Lung (tissue), 12 donors: ENCODE data around the gene EGFL6. TPM values are rescaled to one million over a fixed set of nuclear protein-coding genes. Genes with fewer than 3 reads are reported as not detected.

ENCODE experiments used
- ATAC-seq: fragments of 200-7000 bp; cut with Tn5 transposase; one replicate; pipeline ENCODE4 v1.9.1; 2020; ENCODE audit warnings: moderate number of reproducible peaks; ENCODE audit not compliant: insufficient read depth, low FRiP score
- DNase-seq, 3 donors: peaks; one replicate each; pipeline ENCODE4 v3.0.0-alpha.2; 2013 to 2017
- H3K27ac ChIP-seq, 2 donors: one replicate each; pipeline ENCODE4 v1.5.1; 2013; ENCODE audit warnings: mild to moderate bottlenecking in 2 of 2, moderate library complexity in 2 of 2, control low read depth in 1 of 2, inconsistent platforms in 1 of 2, low read depth in 1 of 2, low read length in 1 of 2
- H3K27me3 ChIP-seq, 3 donors: one replicate each; pipeline ENCODE4 v1.5.1; 2013; ENCODE audit warnings: low read length in 2 of 3; ENCODE audit not compliant: control insufficient read depth in 3 of 3, insufficient read depth in 3 of 3
- H3K36me3 ChIP-seq, 4 donors: one replicate each; pipeline ENCODE4 v1.5.1; 2013; ENCODE audit warnings: low read length in 4 of 4, mild to moderate bottlenecking in 1 of 4, moderate library complexity in 1 of 4; ENCODE audit not compliant: control insufficient read depth in 4 of 4, insufficient read depth in 4 of 4
- H3K4me1 ChIP-seq, 5 donors: one replicate each; pipeline ENCODE4 v1.5.1; 2013; ENCODE audit warnings: low read length in 5 of 5, mild to moderate bottlenecking in 2 of 5, moderate library complexity in 1 of 5; ENCODE audit not compliant: control insufficient read depth in 5 of 5, insufficient read depth in 5 of 5
- H3K4me3 ChIP-seq: one replicate; pipeline ENCODE4 v1.5.1; 2013; ENCODE audit warnings: mild to moderate bottlenecking, control low read depth, moderate library complexity
- H3K9ac ChIP-seq, 2 donors: one replicate each; pipeline ENCODE4 v1.5.1; 2013; ENCODE audit warnings: low read length in 2 of 2, control low read depth in 1 of 2; ENCODE audit not compliant: insufficient read depth in 1 of 2
- H3K9me3 ChIP-seq, 4 donors: one replicate each; pipeline ENCODE4 v1.5.1; 2013; ENCODE audit warnings: low read length in 3 of 4, mild to moderate bottlenecking in 1 of 4, moderate library complexity in 1 of 4; ENCODE audit not compliant: control insufficient read depth in 4 of 4, insufficient read depth in 3 of 4
- WGBS, 2 donors: extraction: QIAGEN DNeasy Blood & Tissue Kit; methylation state at CpG; one replicate each; pipeline ENCODE4 v1.1.7; 2013; 5-methylcytosine and 5-hydroxymethylcytosine counted together
- polyA plus RNA-seq, 2 donors: library from polyadenylated mRNA; stranded (reverse); fragments of 200-250 nt; gene quantifications; one replicate each; pipeline ENCODE4 v1.2.1, GENCODE V29; 2013
- total RNA-seq, 2 donors: library from RNA; depleted of rRNA in 1 of 2; stranded (reverse); fragments of >200 nt in 1 of 2; gene quantifications; one replicate each; pipeline ENCODE4 v1.2.1, GENCODE V29; 2014 to 2021
- TF ChIP-seq, protein P1 (sequence below): IDR thresholded peaks from 2 replicates; pipeline ENCODE4 v1.5.1; 2012; ENCODE audit warnings: mild to moderate bottlenecking; ENCODE audit errors: control extremely low read depth, extremely low read depth
- donor health status: control.
- donor health status: control.
- donor health status: Bipolar disorder and iron deficiency.
- donor health status: healthy.
- donor health status: DM: yes; HTN: yes; CAD: no.

The EGFL6 gene
- total and polyA plus RNA-seq, 4 donors = 5.4 to 58.7 (median 14.3) TPM

DNA sequence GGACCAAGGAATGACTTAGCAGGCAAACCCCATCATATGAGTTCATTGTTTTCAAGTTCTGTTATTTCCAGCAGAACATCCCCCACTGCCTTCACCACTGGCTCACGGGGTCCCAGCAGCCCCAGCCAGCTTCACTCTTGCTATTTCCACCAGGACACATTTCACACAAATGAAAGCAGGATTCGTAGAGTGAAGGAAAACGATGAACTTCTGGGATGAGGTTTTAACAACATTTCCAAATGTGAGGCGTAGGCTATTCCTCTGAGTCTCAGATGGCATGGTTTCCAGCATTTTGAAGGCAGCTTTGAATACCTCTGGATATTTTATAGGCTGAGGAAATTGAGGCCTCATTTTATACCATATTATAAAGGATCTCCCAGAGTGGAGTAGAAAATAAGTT, 32.9 kb upstream of the EGFL6 start:
- Histone ChIP-seq H3K9me3 (no peaks in the 10 kb centered on the region), H3K9ac (no peak overlapping the region), H3K27ac (no peak overlapping the region), H3K27me3 (peaks cover 5 to 36% (median 10%) of the 10 kb centered on the region in 3 donors), H3K4me1 (no peaks in the 10 kb centered on the region), H3K4me3 (no peak overlapping the region), H3K36me3 (no peaks in the 10 kb centered on the region)
- TF ChIP-seq, protein P1, sequence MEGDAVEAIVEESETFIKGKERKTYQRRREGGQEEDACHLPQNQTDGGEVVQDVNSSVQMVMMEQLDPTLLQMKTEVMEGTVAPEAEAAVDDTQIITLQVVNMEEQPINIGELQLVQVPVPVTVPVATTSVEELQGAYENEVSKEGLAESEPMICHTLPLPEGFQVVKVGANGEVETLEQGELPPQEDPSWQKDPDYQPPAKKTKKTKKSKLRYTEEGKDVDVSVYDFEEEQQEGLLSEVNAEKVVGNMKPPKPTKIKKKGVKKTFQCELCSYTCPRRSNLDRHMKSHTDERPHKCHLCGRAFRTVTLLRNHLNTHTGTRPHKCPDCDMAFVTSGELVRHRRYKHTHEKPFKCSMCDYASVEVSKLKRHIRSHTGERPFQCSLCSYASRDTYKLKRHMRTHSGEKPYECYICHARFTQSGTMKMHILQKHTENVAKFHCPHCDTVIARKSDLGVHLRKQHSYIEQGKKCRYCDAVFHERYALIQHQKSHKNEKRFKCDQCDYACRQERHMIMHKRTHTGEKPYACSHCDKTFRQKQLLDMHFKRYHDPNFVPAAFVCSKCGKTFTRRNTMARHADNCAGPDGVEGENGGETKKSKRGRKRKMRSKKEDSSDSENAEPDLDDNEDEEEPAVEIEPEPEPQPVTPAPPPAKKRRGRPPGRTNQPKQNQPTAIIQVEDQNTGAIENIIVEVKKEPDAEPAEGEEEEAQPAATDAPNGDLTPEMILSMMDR = no peak
- ATAC-seq = no peak
- 78 to 89% methylated on average over 4 of the region's 4 CpGs for WGBS, 2 donors
- no peak for DNase-seq

DNA sequence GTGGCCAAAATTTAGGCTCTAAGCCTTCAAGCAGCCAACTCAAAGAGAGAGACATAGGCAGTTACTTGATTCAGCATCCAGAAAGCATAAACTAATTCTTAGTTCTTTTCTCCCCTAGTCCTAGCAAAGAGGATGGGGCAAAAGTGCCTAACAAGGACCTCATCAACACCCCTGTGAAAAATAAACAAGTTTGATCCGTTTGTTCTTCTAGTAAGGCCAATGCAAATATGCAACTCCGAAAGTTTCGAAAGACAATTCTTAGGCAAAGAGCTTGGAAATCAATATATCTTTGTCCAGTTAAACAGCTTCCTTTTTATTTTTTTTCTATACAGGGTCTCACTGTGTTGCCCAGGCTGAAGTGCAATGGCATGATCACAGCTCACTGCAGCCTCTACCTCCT, 31.0 kb upstream of the EGFL6 start:
- DNase-seq (no peak), ATAC-seq (no peak)
- no peak overlapping the region for H3K27ac ChIP-seq
- H3K36me3 ChIP-seq = no peaks in the 10 kb centered on the region
- WGBS, 2 donors = 84 to 87% methylated on average over 3 of the region's 3 CpGs
- H3K4me3 ChIP-seq = no peak overlapping the region
- H3K27me3 ChIP-seq = peaks cover 5 to 40% (median 11%) of the 10 kb centered on the region in 3 donors
- no peak overlapping the region for H3K9ac ChIP-seq
- TF ChIP-seq, protein P1 = no peak
- peaks cover 0 to 3% (median 0%) of the 10 kb centered on the region in 4 donors for H3K9me3 ChIP-seq
- no peaks in the 10 kb centered on the region for H3K4me1 ChIP-seq

DNA sequence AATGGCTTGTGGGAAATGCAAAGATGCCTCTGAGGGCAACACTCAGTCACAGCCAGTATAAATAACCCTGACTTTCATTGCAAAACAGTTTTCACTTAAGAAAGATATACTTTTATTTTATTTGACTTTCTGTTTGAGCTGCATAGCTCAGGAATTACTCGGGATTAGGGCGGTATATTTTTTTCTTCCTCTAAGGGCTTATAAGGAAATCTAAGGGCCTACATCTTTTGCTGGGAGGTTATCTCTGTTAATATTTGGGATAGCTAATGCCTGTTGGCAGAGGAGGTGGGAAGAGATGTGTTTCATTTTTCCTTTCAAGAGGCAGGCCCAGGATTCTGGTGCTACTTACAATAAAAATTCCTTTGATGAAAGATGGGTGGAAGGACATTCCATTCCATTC, 28.8 kb upstream of the EGFL6 start:
- DNase-seq = no peak
- TF ChIP-seq, protein P1 = no peak
- 79 to 90% methylated on average over 2 of the region's 2 CpGs for WGBS, 2 donors

DNA sequence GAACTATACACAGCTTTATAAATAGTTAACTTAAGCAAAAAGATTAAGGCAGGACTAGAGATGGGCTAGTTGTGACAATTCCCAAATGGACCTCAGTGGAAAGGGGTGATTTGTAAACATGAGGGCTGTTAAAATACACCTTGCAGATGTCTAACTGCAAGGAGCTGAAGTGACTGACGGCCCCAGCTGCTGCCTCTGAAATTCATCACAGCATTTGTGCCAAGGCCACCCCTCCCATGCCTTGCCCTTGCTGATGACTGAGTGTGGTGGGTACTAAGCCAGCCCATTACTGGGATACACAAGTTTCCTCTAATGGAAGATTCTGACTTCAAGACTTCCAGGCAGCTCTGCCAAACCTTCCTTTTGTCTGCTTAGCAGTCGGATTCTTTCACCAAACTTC, 23.7 kb upstream of the EGFL6 start:
- Histone ChIP-seq H3K27ac (no peak overlapping the region), H3K4me1 (no peaks in the 10 kb centered on the region), H3K9me3 (peaks cover 0 to 3% (median 0%) of the 10 kb centered on the region in 4 donors), H3K27me3 (peaks cover 0 to 49% (median 43%) of the 10 kb centered on the region in 3 donors), H3K9ac (no peak overlapping the region), H3K4me3 (no peak overlapping the region), H3K36me3 (no peaks in the 10 kb centered on the region)
- no peak for ATAC-seq
- 55 to 85% methylated on average over 2 of the region's 2 CpGs for WGBS, 2 donors
- TF ChIP-seq, protein P1 = no peak
- DNase-seq = no peak

More for the DNA sequence above, 28.8 kb upstream of the EGFL6 start:
- Histone ChIP-seq H3K4me1 (no peaks in the 10 kb centered on the region), H3K9me3 (peaks cover 0 to 3% (median 0%) of the 10 kb centered on the region in 4 donors), H3K27ac (no peak overlapping the region), H3K4me3 (no peak overlapping the region), H3K9ac (no peak overlapping the region), H3K27me3 (peaks cover 0 to 36% (median 17%) of the 10 kb centered on the region in 3 donors), H3K36me3 (no peaks in the 10 kb centered on the region)
- no peak for ATAC-seq
